NCI-H128 (cell line): Measurements from ENCODE around the gene NEK6.

Experiments
- DNase-seq: peaks from one replicate; lab custom pipeline; 2025; ENCODE audit not compliant: unreplicated experiment; lab: John Stamatoyannopoulos, UW

The NEK6 gene

GRCh38 chr9:124257844-124258606 is at the start of gene NEK6:
NEK6 (plus strand) TSS chr9:124257949; CDS start chr9:124301965, 44,016 bp downstream.
- DNase-seq, result no peak

- no peak for DNase-seq
Observed at GRCh38 chr9:124208571-124208970, 49.2 kb upstream of the NEK6 start.

GRCh38 chr9:124209279-124209678 is 48.5 kb upstream of the NEK6 start:
- peak; percentile 3 for DNase-seq

- no peak for DNase-seq
Observed at GRCh38 chr9:124209774-124210173, 48.0 kb upstream of the NEK6 start.

- no peak for DNase-seq
Observed at GRCh38 chr9:124210697-124211096, 47.1 kb upstream of the NEK6 start.

GRCh38 chr9:124212381-124213050 is 45.2 kb upstream of the NEK6 start:
- no peak for DNase-seq

- DNase-seq, result no peak
Observed at GRCh38 chr9:124213396-124213795, 44.4 kb upstream of the NEK6 start.

GRCh38 chr9:124214116-124214515 is 43.6 kb upstream of the NEK6 start:
- DNase-seq, result no peak

GRCh38 chr9:124214596-124215367 is 43.0 kb upstream of the NEK6 start:
- no peak for DNase-seq

- no peak for DNase-seq
Observed at GRCh38 chr9:124215368-124215910, 42.3 kb upstream of the NEK6 start.

GRCh38 chr9:124215956-124216355 is 41.8 kb upstream of the NEK6 start:
- no peak for DNase-seq

- no peak for DNase-seq
Observed at GRCh38 chr9:124216474-124217176, 41.1 kb upstream of the NEK6 start.

GRCh38 chr9:124217836-124218437 is 39.8 kb upstream of the NEK6 start:
- DNase-seq, result no peak

- DNase-seq, result no peak
Observed at GRCh38 chr9:124218438-124218982, 39.2 kb upstream of the NEK6 start.

GRCh38 chr9:124218987-124219461 is 38.7 kb upstream of the NEK6 start:
- no peak for DNase-seq

GRCh38 chr9:124220946-124221451 is 36.8 kb upstream of the NEK6 start:
- no peak for DNase-seq

GRCh38 chr9:124221676-124222075 is 36.1 kb upstream of the NEK6 start:
- DNase-seq, result no peak

GRCh38 chr9:124222109-124222508 is 35.6 kb upstream of the NEK6 start:
- DNase-seq, result no peak

GRCh38 chr9:124222918-124223720 is 34.6 kb upstream of the NEK6 start:
- DNase-seq, result no peak
